K562 treated with DMSO at 1 percent for 48 hours (cell line): ENCODE results near the gene ZNF177. TPM values are rescaled to one million over a fixed set of nuclear protein-coding genes. Genes with fewer than 3 reads are reported as not detected.

ENCODE experiments used
- total RNA-seq: library from RNA; unstranded; fragments of 300-600 nt; gene quantifications from 2 replicates; pipeline ENCODE4 v1.2.3, GENCODE V29; 2022; ENCODE audit warnings: low replicate concordance; ENCODE audit errors: extremely low read depth

Gene ZNF177
- not detected in 2 replicates for total RNA-seq

DNA sequence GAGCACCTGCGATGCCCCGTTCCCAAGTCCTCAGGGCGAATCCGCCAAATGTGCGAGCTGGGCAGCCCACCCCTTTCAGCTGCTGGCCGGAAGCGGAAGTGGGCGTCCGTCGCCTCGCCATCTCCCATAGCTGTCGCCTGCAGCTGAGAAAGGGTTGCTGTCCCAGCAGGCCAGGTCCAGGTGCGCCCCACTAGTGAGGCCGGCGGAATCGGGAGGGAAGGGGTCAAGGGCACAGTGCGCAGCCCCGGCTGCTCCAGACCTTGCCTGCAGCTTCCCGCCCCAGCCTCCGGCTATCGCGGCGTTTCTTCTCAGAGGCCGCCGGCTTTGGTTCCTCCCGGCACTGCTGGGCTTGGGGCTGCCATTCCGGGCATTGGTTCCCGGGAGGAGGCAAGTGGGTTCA lies at the start of gene ZNF177:
ZNF177 (plus strand) TSS at position 109 of the 400 bp plus-strand sequence. CDS start 15,299 bp downstream, outside the sequence.

DNA sequence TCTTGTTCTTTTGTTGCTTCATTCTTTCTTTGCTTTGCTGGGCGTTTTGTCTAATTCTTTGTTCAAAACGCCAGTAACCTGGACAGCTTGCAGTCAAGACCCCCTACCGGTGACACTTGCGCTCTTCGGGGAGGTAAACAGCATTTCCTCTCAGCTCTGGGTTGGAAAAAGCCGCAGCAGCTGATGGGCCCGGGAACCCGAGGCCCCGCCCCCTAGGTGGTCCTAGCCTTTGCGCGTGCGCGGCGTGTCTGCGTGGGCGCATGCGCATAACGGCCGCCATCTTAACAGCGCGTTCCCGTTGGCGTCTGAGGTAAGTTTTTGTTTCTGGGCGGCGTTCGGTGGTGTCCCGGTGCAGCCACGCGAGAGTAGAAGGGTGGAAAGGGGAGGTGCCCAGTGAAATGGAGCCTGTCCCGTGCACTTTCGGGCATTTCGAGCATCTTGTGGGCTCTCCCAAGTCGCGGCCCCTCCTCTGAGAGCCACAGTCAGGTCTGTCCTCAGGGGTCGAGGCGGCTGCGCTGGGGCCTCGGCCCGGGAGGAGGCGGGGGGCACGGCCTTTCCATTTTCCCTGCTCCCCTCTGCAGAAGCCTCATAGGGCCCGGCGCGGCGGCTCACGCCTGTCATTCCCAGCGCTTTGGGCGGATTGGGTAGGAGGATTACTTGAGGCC lies 38.8 kb upstream of the ZNF177 start, which contains the start of gene ZNF559:
ZNF559 (plus strand) TSS at position 261 of the 665 bp plus-strand sequence. CDS start 14,371 bp downstream, outside the sequence.

Other genes starting within 250 kb of the ZNF177 start
- gene OR7G1, start 247.2 kb upstream of the ZNF177 start, total RNA-seq, result not detected in 2 replicates
- gene OR7G3, start 236.1 kb upstream of the ZNF177 start, total RNA-seq, result not detected in 2 replicates
- gene ZNF317, start 222.6 kb upstream of the ZNF177 start, total RNA-seq, result not detected in 2 replicates
- not detected in 2 replicates for gene OR7D2, start 184.0 kb upstream of the ZNF177 start, total RNA-seq
- gene OR7D4, start 143.4 kb upstream of the ZNF177 start, total RNA-seq, result not detected in 2 replicates
- not detected in 2 replicates for gene OR7E24, start 112.1 kb upstream of the ZNF177 start, total RNA-seq
- gene ZNF699, start 53.2 kb upstream of the ZNF177 start, total RNA-seq, result not detected in 2 replicates
- gene ZNF559, start 38.8 kb upstream of the ZNF177 start, total RNA-seq, result not detected in 2 replicates
- not detected in 2 replicates for gene ZNF266, start 72.6 kb downstream of the ZNF177 start, total RNA-seq
- gene ZNF560, start 135.6 kb downstream of the ZNF177 start, total RNA-seq, result not detected in 2 replicates
- gene ZNF426, start 175.6 kb downstream of the ZNF177 start, total RNA-seq, result not detected in 2 replicates
- not detected in 2 replicates for gene ZNF121, start 221.5 kb downstream of the ZNF177 start, total RNA-seq